ENCODE results near the gene FBXL2.
"Not testable (repeated sequence)": the region's sequence is repeated elsewhere in the genome, so short reads cannot be mapped to it uniquely, and the experiment has no call there.

FBXL2 gene

DNA sequence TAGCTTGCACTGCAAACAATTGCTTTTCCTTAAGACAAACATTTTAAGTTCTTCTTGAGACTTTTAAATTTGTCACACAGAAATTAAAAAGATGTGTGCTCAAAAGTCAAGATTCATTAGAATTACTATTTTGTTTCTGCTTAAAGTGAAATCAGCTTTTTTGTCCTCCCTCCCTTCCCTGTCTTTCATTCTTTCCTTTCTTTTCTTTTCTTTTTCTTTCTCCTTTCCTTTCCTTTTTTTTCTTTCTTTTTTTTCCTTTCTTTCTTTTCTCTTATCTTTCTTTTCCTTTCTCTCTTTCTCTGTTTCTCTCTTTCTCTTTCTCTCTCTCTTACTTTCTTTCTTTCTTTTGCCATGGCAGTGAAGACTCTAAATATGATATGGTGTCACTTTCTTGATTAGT, 37.8 kb downstream of the FBXL2 start:
- no peak for DNase-seq (ENCODE audit: low read depth in 4 of 4, low spot score in 1 of 4)

DNA sequence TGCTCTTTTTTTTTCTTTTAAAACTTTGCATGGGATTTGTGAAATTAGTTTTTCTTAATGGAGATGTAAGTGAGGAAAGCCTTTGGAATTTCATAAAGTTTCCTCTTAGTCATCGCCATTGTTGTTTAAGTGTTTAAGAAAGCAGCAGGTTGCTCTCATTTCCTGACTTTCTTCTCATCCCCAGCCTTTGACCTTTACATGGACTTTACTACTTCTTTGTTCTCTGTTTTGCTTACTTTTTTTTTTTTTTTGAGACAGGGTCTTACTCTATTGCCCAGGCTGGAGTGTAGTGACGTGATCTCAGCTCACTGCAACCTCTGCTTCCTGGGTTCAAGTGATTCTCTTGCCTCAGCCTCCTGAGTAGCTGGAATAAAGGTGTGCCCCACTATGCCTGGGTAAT, 38.6 kb downstream of the FBXL2 start:
- DNase-seq (ENCODE audit: low read depth in 4 of 4, low spot score in 1 of 4), result no peak

DNA sequence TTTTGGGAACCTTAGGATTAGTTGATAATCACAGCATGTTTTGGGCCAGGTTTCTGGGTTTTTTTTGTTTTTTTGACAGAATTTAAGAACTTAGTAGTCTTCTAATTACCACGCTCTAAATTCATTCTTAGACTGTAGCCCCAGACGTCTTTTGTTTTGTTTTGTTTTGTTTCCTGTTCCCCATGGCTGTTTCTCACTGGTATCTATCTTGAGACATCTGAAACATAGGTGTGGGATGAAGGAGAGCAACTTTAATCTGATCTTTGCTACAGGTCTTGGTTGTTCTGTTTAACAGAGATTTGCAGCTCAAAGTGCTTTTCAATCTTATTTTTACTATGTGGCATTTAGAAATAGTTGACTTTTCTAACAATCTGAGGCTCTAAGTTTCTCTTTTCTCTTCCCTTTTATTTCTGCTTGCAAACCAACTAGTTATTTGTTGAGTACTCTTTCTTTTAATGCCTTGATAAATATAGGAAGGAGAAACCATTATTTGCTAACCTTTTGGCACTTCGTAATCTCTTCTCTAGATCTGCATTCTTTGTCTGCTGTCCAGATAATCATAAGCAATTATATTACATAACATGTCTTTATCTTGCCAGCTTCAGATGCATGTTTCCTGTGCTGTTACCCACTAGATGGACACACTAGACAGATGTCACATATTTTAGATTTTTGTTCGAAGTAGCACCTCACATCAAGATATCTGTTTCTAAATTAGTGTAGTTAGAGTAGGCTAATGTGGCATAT, 40.9 kb downstream of the FBXL2 start:
- no peak for DNase-seq (ENCODE audit: low read depth in 4 of 4, low spot score in 1 of 4)

DNA sequence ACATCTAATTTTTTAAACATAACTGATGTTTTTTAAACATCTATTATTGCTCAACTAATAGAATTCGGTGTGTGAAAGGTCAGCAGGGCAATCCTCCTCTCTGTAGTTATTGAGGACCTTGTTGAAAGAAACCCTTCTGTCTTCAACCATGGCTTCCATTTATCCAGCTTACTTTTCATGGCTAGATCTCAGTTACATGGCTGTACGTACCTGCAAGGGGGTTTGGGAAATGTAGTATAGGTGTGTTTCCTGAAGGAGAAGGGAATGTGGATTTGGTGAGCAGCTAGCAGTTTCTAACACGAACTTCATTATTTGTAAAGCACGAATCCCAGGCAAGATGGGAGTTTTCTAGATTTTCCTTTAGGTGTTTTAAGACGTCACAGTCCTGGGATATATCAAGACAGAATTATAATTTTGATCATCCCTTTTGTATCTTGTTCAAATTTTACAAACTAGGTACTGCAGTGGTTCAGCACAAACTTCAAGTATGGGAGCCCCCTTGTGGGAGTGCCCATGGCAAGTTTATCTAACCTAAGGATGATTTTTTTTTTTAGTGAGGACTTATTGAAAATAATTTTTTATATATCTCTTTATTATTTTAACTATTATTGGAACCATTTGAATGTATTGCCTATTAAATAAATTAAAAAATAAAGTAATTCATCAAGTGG, 41.6 kb downstream of the FBXL2 start:
- DNase-seq (ENCODE audit: low read depth in 4 of 4, low spot score in 1 of 4), result no peak

DNA sequence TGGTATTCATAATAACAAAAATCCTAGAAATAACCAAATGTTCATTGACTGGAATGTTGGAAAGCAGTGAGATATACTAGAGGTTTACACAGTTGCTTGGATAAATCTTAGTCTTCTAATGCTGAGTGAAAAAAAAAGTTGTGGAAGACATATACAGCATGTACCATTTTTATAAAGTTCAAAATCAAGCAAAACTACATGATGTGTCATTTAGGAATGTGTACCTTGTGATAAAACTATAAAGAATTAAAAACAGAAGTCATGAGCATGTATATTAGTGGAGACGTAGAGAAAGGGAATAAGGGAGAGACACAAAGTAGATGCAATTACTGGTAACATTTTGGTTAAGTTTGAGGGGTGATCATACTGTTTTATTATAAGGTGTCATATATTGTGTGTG, 45.2 kb downstream of the FBXL2 start:
- DNase-seq (ENCODE audit: low read depth in 4 of 4, low spot score in 1 of 4), result no peak

DNA sequence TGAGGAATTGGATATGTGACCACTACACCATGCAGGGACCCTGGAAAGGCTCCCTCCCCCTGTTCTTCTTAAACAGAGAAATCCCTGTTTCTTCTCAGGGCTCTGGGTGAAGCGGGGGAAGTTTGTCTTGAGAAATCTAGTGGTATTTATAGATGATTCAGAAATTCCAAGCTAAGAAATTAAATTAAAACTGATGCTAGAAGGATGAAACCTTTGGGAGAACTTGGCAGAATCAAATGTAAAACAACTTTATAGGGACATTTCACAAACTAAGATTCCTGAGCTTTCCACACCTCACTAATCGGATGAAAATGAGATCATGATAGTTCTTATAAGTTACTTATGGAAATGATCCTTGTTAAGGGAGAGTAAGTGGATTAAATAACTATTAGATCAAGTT, 54.2 kb downstream of the FBXL2 start:
- no peak for DNase-seq (ENCODE audit: low read depth in 4 of 4, low spot score in 1 of 4)

DNA sequence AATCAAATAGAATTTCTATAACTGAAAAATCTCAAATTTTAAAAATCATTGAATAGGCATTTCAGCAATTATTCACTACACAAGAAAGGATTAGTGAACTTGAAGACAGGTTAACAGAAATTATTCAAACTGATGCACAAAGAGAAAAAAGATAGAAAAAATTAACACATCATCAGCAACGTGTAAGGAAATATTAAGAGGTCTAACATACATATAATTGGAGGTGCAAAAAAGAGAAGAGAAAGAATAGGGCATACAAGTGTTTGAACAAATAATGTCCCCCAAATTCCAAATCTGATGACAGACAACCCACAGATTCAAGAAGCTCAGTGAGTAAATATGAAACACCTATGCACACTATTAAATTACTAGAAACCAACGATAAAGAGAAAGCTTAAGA, 57.1 kb downstream of the FBXL2 start:
- DNase-seq (ENCODE audit: low read depth in 4 of 4, low spot score in 1 of 4), result no peak

DNA sequence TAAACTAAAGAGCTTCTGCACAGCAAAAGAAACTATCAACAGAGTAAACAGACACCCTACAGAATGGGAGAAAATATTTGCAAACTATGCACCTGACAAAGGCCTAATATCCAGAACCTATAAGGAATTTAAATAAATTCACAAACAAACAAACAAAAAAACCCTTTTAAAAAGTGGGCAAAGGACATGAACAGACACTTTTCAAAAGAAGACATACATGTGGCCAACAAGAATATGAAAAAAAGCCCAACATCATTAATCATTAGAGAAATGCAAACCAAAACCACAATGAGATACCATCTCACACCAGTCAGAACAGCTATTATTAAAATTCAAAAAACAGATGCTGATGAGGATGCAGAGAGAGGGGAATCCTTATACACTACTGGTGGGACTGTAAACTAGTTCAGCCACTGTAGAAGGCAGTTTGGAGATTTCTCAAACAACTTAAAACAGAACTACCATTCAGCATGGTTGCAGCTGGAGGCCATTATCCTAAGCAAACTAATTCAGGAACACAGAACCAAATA, 61.8 kb downstream of the FBXL2 start:
- not testable (repeated sequence) for DNase-seq (ENCODE audit: low read depth in 4 of 4, low spot score in 1 of 4)

DNA sequence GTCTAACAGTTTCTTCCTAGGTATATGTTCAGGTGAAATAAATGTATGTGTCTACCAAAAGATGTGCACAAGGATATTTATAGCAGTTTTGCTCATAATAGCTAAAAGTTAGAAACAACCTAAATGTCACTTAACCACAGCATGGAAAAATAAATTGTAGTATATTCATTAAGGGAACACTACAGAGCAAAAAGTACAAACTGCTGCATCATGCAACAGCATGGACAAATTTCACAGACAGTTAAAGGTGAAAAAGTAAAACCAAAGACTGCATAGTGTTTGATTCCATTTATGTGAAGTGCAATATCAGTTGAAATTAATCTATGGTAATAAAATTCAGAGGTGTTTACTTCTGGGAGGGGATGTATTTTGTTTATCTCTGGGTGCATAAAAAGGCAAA, 62.5 kb downstream of the FBXL2 start:
- no peak for DNase-seq (ENCODE audit: low read depth in 4 of 4, low spot score in 1 of 4)

DNA sequence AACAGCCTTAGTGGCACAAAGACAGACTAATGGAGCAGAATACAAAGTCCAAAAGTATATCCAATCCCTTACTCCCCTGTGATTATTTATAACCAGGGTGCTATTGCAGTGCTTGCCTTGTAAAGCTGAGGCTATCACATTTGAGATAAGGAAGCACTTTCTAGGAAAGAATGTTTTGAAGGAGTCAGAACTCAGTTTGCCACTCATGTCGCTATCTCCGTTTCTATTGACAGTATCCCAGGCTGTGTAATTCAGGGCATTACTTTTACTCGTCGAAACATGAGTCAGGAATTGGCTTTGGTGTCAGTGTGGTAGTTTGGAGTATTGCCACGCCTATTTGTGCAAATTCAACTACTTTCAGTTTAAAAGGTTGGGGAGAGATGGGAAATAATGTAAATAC, 78.4 kb downstream of the FBXL2 start:
- no peak for DNase-seq (ENCODE audit: low read depth in 4 of 4, low spot score in 1 of 4)

DNA sequence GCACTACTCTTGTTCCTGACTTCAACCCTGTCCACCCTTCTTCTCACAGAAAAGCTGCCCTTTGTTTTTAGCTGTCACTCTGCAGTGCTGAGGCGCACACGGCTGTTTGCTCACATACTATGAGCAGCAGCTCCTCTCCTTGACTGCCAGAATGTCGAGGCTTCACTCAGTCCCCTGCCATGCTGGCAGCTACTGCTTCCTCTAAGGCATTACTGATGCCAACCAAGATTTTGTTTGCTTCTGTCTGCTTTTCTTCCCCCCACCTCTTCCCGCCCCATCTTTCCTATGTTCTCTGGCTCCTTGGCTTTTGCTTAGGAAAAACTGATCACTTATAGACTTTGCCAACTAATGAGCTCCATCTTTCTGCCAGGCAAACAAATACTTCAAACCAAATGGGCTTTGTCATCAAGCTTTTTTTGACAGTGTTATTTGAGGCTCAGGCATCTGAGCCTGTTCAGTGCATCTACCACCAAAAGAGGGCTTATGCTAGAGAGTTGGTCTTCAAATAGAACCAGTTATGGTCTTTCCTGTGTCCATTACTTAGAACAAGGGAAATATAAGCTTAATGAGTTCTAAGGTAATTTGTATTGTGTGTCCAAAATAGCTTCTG, 81.0 kb downstream of the FBXL2 start:
- DNase-seq (ENCODE audit: low read depth in 4 of 4, low spot score in 1 of 4), result no peak

DNA sequence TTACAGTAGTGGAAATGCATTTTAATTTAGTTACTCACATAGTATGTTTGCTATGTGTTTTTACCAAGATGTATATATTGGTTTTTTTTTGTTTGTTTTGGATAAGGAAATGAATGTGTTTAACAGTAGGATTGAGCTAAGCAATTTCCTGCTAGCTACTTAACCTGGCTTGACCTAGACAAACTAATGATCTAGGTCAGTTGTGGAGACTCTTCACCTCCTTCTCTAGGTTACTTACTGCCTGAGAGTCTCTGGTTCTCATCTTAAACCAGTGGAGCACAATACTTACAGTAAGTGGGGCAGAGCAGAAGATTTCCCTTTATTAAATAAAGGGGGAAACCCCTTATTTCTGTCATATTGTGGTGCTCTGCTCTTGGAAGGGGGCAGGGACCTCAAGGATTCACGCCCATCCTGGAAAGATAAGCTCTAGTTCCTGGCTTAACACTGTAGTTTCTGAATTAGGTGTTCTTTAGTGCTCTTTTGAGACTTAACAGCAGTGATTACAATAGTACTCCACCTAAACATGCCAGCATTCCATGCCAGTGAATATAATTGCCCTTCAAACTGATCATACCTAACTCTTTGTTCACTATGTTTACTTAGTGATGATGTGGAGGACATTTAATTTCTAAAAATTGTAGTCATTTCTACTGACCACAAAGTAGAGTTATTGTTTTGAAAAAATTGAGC, 83.0 kb downstream of the FBXL2 start:
- DNase-seq (ENCODE audit: low read depth in 4 of 4, low spot score in 1 of 4), result no peak

DNA sequence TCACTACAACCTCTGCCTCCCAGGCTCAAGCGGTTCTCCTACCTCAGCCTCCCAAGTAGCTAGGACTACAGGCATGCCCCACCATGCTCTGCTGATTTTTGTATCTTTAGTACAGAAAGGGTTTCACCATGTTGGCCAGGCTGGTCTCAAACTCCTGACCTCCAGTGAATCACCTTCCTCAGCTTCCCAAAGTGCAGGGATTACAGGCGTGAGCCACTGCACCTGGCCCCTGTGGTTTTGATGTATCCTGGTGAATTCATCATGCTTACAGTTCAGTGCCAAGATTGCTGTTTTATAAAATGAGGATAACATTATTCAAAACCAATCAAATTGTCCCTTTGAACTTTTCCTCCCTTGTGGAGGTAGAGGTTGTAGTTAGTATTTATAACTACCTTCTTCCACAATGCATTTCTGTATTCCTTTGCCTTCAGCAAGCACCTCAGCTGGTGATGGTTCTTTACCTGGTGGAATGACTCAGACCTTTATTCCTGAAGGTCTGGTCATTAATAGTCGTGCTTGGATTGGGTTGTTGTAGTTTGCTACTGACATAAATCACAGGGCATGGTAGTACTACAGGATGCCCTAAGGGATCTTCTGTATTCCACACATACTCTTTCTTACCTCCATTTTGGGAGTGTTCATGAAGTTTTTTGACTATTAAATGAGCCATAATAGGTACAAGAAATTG, 86.0 kb downstream of the FBXL2 start:
- no peak for DNase-seq (ENCODE audit: low read depth in 4 of 4, low spot score in 1 of 4)

DNA sequence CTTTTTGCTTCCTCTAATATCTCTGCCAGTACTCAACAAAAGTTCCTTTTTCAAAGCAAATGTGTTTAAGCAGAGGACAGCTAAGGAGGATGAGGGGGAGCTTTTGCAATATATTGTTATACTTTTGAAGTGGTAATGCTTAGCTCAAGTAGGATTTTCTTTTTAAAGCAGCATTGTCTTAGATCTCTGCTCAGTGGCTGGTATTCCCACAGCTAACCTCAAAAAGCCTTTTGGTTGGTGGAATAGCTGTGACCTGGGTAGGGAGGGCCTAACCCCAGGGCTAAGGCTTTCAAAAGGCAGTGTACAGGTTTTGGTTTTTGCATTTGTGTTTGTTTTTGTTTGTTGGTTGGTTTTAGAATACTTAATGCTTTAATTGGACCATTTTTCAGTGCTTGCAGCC, 86.8 kb downstream of the FBXL2 start:
- DNase-seq (ENCODE audit: low read depth in 4 of 4, low spot score in 1 of 4), result no peak

DNA sequence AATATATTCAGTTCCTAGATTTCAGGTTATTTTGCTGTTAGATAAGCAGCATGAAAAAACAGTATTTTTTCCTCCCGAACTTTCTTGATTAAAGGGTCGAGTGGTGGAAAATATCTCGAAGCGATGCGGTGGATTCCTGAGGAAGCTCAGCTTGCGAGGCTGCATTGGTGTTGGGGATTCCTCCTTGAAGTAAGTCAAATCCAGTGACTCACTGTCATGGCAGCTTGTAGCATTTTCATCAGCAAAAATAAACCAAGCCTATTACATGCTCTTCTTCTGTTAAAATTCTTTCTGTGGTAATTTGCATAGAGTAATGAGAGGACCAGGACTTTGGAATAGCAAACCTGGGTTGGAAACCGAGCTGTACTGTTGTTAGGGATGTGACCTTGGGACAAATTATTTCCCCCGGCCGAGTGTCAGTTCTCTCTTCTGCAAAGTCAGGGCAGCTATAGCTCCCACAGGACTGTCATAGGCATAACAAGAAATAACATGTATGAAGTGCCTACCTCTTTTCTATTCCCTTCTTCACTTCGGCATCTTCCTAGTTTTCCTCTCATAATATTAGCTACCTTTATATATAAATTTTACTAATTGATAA, 87.4 kb downstream of the FBXL2 start:
- DNase-seq (ENCODE audit: low read depth in 4 of 4, low spot score in 1 of 4), result no peak

DNA sequence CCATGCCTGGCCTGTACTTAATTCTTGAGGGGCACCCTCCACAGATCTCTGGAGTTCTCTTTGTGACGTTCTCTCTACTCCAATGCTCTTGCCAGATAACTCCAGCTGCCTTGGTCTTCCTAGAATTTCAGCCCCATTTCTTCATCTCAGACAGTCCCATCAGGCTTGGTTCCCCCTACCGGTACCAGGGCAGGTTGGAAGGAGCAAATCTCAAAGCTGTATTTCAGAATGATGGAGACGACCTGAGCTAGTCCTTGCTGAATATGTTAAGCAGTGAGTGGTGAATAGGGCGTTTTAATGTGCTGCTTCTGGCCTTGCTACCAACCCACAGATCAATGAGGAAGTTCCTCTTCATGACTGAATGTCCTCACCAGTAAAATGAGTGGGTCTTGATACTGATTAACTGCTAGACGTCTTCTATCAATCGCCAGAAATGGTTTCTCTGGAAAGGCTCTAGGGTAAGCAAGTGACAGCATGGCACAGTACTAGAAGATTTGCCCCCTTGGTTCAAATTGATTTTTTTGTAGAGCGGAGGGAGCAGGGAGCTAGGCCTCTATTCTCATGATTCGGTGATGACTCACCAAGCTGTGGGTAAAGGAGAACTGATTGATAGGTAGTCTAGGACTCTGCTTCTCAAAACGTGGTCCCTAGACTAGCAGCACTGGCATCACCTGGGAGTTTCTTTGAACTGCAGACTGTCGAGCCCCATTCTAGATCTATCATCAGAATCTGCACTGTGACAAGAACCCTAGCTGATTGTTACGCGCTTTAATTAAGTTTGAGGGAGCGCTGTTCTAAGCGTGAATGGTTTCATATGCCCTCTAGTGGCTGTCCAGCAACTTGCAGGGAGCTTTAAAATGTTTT, 95.2 kb downstream of the FBXL2 start:
- peak; percentile 5 to 35 (median 20) for DNase-seq (ENCODE audit: low read depth in 4 of 4, low spot score in 1 of 4)

DNA sequence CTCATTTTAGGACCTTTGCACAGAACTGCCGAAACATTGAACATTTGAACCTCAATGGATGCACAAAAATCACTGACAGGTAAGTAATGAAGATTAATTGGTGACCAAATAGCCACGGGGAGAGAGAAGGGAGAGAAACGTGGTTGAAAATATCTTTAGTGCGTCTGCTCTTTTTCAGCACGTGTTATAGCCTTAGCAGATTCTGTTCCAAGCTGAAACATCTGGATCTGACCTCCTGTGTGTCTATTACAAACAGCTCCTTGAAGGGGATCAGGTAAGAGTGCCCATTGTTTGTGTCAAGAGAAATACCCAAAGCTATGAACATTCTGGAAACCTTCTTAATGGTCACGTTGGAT, 95.8 kb downstream of the FBXL2 start:
- DNase-seq (ENCODE audit: low read depth in 4 of 4, low spot score in 1 of 4), result no peak

DNA sequence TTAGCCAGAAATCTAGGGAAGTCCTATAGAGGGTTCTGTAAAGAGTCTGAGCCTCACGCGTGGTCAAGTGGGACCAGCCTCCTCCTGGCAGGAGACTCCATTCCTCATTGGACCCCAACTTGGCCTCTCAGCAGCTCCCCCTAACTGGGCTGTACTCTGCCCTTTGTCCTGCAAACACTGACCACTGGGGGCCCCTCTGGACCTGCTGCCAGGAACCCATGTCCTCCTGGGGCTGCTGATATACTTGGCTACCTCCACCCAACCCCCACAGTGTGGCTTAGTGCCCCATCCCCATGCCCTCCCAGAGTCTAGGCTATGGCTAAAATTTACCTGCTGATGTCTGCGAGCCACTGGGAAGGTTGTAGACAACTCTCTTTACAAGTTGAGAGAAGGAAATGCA, 100.2 kb downstream of the FBXL2 start:
- DNase-seq (ENCODE audit: low read depth in 4 of 4, low spot score in 1 of 4), result no peak

DNA sequence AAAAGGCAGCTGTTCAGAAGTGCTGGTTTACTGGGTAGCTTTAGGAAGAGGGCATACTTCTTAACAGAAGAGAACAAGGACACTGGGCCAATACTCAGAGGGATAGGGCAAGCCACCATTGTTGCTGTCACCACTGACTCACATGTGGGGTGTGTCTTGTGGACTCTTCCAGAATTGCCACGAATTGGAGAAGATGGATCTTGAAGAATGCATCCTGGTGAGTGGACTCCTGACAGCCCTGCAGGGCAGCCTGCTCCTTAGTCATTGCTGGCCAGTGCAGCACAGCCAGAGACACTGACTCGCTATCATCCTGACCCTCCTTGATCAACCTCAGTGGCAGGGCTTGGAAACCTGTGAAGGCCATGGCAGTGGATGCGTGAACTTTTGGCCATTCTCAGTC, 100.7 kb downstream of the FBXL2 start:
- DNase-seq (ENCODE audit: low read depth in 4 of 4, low spot score in 1 of 4), result no peak

DNA sequence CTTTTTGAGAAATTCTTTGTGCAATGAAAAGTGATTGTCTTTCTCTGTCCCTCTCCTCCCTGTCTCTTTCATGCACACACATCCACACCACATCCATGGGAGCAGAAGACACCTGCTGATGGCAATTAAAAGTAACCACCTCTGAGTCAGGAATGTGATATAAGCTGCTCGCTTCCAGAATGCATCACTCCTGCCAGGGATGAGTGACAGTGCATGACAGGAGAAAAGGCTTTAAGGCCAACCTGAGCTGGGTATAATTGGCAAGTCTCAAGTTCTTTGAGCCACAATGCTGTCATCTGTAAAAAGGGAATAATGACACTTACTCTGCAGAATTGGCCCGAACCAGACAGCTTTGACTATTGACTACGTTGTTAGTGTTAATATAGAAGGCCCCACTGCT, 103.4 kb downstream of the FBXL2 start:
- DNase-seq (ENCODE audit: low read depth in 4 of 4, low spot score in 1 of 4), result no peak
